RWPE2 (cell line): ENCODE results near the gene CEP97.
"Not testable (repeated sequence)": the region's sequence is repeated elsewhere in the genome, so short reads cannot be mapped to it uniquely, and the experiment has no call there.

Experiments
- ATAC-seq: fragments of 200-7000 bp; cut with Tn5 transposase; 3 replicates; pipeline ENCODE4 v1.9.1; 2021; ENCODE audit warnings: low read depth
- DNase-seq: peaks from one replicate; pipeline ENCODE4 v3.0.0-alpha.2; 2020; ENCODE audit warnings: low spot score
- H3K27ac ChIP-seq: fragments of 450-650 bp; 2 replicates; pipeline ENCODE4 v1.5.1; 2017; ENCODE audit warnings: mild to moderate bottlenecking; ENCODE audit not compliant: poor library complexity, severe bottlenecking
- H3K27me3 ChIP-seq: fragments of 250-450 bp; sonication (Bioruptor Pico); 2 replicates; pipeline ENCODE4 v1.5.1; 2021; ENCODE audit warnings: mild to moderate bottlenecking, moderate library complexity; ENCODE audit not compliant: insufficient read depth, poor library complexity, severe bottlenecking
- H3K36me3 ChIP-seq: fragments of 250-450 bp; sonication (Bioruptor Pico); 2 replicates; pipeline ENCODE4 v1.5.1; 2020; ENCODE audit warnings: low read depth, mild to moderate bottlenecking, moderate library complexity
- H3K4me1 ChIP-seq: fragments of 250-450 bp; sonication (Bioruptor Pico); 2 replicates; pipeline ENCODE4 v1.5.1; 2021; ENCODE audit warnings: mild to moderate bottlenecking, moderate library complexity; ENCODE audit not compliant: insufficient read depth, poor library complexity, severe bottlenecking
- H3K4me3 ChIP-seq: fragments of 250-450 bp; sonication (Bioruptor Pico); 2 replicates; pipeline ENCODE4 v1.5.1; 2021; ENCODE audit warnings: mild to moderate bottlenecking, moderate library complexity; ENCODE audit not compliant: severe bottlenecking
- H3K9me3 ChIP-seq: fragments of 250-450 bp; sonication (Bioruptor Pico); 2 replicates; pipeline ENCODE4 v1.5.1; 2021; ENCODE audit warnings: mild to moderate bottlenecking, moderate library complexity; ENCODE audit not compliant: severe bottlenecking
- TF ChIP-seq, protein P1 (sequence below): fragments of 450-650 bp; IDR thresholded peaks from one replicate; pipeline ENCODE4 v1.5.1; 2017; ENCODE audit warnings: mild to moderate bottlenecking, moderate library complexity; ENCODE audit not compliant: poor library complexity, severe bottlenecking

CEP97 gene

DNA sequence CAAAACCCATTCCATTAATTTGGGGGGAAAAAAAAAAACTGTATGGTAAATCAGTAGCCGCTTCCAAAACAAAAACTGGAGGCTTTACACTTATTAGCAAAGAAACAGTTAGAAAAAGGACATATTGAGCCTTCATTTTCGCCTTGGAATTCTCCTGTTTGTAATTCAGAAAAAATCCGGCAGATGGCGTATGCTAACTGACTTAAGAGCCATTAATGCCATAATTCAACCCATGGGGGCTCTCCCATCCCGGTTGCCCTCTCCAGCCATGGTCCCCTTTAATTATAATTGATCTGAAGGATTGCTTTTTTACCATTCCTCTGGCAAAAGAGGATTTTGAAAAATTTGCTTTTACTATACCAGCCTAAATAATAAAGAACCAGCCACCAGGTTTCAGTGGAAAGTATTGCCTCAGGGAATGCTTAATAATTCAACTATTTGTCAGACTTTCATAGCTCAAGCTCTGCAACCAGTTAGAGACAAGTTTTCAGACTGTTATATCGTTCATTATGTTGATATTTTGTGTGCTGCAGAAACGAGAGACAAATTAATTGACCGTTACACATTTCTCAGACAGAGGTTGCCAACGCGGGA is 28.5 kb upstream of the CEP97 start:
- Histone ChIP-seq H3K36me3 (no peaks in the 10 kb centered on the region), H3K27me3 (no peaks in the 10 kb centered on the region), H3K27ac (no peak overlapping the region), H3K9me3 (no peaks in the 10 kb centered on the region), H3K4me3 (no peak overlapping the region), H3K4me1 (no peaks in the 10 kb centered on the region)
- TF ChIP-seq, protein P1, sequence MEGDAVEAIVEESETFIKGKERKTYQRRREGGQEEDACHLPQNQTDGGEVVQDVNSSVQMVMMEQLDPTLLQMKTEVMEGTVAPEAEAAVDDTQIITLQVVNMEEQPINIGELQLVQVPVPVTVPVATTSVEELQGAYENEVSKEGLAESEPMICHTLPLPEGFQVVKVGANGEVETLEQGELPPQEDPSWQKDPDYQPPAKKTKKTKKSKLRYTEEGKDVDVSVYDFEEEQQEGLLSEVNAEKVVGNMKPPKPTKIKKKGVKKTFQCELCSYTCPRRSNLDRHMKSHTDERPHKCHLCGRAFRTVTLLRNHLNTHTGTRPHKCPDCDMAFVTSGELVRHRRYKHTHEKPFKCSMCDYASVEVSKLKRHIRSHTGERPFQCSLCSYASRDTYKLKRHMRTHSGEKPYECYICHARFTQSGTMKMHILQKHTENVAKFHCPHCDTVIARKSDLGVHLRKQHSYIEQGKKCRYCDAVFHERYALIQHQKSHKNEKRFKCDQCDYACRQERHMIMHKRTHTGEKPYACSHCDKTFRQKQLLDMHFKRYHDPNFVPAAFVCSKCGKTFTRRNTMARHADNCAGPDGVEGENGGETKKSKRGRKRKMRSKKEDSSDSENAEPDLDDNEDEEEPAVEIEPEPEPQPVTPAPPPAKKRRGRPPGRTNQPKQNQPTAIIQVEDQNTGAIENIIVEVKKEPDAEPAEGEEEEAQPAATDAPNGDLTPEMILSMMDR = peak; percentile 83
- ATAC-seq (no peak), DNase-seq (no peak)

DNA sequence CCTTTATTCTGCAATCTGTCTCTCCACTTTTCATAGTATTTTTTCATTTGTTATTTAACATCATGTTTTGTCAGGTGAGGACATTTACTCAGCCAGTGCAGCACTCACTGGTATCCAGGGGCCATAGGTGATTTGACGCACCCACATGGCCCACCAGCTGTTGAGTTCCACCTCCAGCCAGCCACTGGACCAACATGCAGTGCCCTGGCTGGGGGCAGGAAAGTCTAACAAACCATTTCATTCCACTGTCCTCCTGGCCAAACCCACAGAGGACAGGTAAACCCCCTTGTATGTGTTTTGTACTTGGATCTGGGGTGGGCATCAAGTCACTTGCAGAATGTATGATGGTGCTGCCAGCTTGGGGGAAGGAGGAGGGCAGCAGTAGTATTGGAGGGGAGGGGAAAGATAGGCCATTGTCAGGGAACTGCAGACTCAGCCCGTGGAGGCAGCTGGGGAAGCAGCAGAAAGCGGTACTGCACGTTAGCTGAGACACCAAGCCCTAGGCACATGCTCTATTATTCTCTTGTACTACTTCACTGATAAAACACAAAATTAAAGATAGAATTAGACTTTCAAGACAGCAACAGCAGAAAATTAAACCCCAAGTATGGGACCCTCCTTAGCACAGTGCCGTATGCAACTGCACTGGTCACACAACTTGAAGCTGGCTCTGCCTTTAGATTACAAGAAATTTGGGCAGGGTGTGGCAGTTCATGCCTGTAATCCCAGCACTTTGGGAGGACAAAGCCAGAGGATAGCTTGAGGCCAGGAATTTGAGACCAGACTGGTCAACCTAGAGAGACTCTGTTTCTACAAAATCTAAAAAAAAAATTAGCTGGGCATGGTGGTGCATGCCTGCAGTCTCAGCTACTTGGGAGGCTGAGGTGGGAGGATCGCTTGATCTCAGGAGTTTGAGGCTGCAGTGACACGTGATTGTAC is 22.4 kb upstream of the CEP97 start:
- Histone ChIP-seq H3K9me3 (no peaks in the 10 kb centered on the region), H3K27me3 (no peaks in the 10 kb centered on the region), H3K27ac (peak overlapping the region; percentile 64), H3K4me3 (no peak overlapping the region), H3K36me3 (no peaks in the 10 kb centered on the region), H3K4me1 (peaks cover 13% of the 10 kb centered on the region)
- DNase-seq (no peak), ATAC-seq (no peak)
- TF ChIP-seq, protein P1 = no peak

DNA sequence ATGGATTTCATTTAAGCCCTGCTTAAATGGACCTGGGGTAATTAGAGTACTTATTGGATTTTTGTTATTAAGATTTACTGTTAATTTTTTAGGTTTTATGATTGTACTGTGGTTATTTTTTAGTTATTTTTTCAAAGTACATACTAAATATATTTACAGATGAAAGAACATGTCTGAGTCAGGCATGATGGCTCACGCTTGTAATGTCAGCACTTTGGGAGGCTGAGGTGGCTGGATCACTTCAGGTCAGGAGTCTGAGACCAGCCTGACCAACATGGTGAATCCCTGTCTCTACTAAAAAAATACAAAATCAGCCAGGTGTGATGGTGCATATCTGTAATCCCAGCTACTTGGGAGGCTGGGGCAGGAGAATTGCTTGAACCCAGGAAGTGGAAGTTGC is 21.7 kb upstream of the CEP97 start:
- DNase-seq (no peak), ATAC-seq (peak; percentile 62)

DNA sequence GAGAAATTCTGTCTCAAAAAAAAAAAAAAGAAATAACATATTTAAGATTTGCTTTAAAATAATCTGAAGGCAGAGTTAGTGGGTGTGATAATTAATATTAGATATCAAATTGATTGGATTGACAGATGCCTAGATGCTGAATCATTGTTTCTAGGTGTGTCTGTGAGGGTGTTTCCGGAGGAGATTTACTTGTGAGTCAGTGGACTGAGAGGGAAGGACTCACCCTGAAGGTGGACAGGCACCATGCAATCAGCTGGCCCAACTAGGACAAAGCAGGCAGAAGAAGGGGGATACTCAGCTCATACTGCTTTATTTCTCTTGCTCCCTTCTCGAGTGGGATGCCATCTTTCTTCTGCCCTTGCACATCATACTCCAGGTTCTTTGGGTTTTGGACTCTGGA is 21.2 kb upstream of the CEP97 start:
- Histone ChIP-seq H3K4me3 (no peak overlapping the region), H3K27me3 (no peaks in the 10 kb centered on the region), H3K36me3 (no peaks in the 10 kb centered on the region), H3K27ac (peak overlapping the region; percentile 64), H3K4me1 (peaks cover 13% of the 10 kb centered on the region), H3K9me3 (no peaks in the 10 kb centered on the region)
- TF ChIP-seq, protein P1 = no peak
- DNase-seq = no peak
- peak; percentile 98 for ATAC-seq

More for the DNA sequence above, 21.7 kb upstream of the CEP97 start:
- Histone ChIP-seq H3K4me1 (peaks cover 13% of the 10 kb centered on the region), H3K4me3 (no peak overlapping the region), H3K27me3 (no peaks in the 10 kb centered on the region), H3K36me3 (no peaks in the 10 kb centered on the region), H3K9me3 (no peaks in the 10 kb centered on the region), H3K27ac (peak overlapping the region; percentile 64)
- TF ChIP-seq, protein P1 = no peak

DNA sequence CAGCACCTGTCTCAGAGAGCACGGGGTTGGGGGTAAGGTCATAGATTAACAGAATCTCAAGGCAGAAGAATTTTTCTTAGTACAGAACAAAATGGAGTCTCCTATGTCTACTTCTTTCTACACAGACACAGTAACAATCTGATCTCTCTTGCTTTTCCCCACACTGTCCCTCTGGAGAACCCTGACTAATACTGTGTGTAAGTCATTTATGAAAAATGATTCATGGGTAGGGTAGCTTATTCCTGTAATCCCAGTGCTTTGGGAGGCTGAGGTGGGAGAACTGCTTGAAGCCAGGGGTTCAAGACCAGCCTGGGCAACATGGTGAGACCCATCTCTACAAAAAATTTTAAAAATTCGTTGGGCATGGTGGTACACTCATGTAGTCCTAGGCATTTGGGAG is 19.8 kb upstream of the CEP97 start:
- peak; percentile 44; the same call in 1 of the 3 replicates for ATAC-seq
- H3K27me3 ChIP-seq, H3K9me3 ChIP-seq, DNase-seq, H3K36me3 ChIP-seq, H3K4me3 ChIP-seq: not testable (repeated sequence)
- H3K4me1 ChIP-seq = peaks cover 13% of the 10 kb centered on the region
- H3K27ac ChIP-seq = peak overlapping the region; percentile 64
